Measurements from ENCODE around the gene RIN3. TPM values are rescaled to one million over a fixed set of nuclear protein-coding genes. Genes with fewer than 3 reads are reported as not detected.

RIN3 gene
- total RNA-seq, 4 donors from 2014 or later = 15.1 to 32.3 (median 21.9) TPM

DNA sequence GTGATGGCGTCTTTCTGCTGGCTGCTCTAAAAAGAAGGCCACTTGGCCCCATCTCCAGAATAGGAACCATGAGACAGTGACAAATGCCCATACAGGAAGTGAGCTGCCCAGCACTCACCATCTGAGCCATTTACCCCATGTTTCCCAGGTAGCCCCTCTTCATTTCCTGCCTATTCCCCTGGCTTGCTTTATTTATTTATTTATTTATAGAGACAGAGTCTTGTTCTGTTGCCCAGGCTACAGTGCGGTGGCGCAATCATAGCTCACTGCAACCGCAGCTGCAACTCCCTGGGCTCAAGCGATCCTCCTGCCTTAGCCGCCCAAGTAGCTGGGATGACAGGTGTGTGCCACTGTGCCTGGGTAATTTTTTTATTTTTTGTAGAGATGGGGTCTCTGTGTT is 71.2 kb downstream of the RIN3 start:
- TF ChIP-seq, protein P1, sequence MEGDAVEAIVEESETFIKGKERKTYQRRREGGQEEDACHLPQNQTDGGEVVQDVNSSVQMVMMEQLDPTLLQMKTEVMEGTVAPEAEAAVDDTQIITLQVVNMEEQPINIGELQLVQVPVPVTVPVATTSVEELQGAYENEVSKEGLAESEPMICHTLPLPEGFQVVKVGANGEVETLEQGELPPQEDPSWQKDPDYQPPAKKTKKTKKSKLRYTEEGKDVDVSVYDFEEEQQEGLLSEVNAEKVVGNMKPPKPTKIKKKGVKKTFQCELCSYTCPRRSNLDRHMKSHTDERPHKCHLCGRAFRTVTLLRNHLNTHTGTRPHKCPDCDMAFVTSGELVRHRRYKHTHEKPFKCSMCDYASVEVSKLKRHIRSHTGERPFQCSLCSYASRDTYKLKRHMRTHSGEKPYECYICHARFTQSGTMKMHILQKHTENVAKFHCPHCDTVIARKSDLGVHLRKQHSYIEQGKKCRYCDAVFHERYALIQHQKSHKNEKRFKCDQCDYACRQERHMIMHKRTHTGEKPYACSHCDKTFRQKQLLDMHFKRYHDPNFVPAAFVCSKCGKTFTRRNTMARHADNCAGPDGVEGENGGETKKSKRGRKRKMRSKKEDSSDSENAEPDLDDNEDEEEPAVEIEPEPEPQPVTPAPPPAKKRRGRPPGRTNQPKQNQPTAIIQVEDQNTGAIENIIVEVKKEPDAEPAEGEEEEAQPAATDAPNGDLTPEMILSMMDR (IDR thresholded peaks at IDR 0.05; ENCODE audit: low read depth) = no peak

DNA sequence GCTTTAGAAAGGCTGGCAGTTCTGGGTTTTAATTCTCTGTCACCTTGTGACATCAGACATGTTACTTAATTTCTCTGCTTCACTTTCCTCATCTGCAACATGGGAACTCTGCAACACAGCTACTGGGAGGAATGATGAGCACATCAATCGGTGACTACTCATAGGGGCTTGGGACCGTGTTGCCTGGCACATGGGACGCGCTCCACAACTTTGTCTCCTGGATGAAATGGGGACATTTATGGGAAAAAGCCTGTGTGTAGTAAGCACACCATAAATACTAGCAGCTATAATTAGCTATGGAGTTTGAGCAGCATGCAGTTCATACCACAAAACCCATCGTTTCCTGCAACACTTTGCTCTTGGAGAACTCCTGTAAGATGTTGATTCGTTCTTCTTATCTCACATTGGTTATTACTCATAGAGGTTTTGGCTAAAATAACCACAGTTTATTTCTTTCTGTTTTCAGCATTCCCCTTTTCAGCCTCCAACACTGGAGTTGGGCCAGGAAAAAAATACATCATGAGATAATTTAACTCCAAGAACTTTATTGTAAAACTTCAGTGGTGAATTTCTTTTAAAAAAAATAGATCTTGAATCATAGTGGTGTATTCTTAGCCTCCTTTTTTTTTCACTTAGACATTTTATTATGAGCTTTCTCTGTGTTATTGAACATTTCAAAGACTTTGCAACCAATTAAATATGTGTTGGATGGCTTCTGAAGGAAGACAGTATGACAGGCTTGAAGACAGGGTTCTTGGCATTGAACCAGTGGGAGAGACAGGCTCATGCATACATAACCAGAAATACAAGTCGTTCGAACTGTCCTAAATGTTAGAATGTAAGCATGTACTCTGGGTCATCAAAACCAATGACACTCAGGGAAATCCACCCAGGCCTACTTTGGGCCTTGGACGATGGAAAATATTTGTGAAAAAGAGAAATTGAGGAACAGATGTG is 72.7 kb downstream of the RIN3 start:
- TF ChIP-seq, protein P1 (IDR thresholded peaks at IDR 0.05; ENCODE audit: low read depth) = no peak

DNA sequence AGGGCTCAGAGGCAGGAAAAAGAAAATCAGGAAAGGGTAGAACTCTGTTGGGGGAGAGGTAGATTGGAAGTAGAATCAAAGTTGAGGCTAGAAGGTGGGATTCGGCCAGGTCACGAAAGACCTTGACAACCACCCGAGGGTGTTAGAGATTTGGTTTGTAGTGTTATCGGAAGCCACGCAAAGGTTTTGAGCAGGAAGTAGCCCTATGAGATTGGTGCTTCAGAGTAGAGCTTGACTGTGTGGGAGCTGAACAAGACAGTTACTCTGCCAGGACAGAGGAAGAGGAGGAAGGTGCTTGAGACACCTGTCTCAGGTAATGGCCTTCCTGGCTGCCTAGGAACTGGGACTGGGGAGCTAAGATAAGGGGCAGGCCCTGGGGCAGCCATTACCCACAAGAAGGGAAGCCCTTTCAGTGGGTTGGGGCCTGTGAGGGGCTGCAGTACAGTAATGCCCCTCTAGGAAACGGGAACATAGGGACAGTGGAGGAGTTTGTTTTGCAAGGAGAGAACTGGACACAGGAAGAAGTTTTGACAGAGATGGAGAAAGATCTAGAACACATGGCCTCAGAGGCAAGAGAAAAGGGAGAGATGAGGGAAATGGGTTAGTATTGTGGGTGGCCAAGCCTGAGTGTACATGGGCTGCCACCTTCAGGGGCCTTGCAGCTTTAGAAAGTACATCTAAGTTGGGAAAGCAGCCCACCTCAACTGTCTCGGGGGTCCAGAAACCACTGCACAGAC is 73.5 kb downstream of the RIN3 start:
- TF ChIP-seq, protein P1 (IDR thresholded peaks at IDR 0.05; ENCODE audit: low read depth) = no peak

DNA sequence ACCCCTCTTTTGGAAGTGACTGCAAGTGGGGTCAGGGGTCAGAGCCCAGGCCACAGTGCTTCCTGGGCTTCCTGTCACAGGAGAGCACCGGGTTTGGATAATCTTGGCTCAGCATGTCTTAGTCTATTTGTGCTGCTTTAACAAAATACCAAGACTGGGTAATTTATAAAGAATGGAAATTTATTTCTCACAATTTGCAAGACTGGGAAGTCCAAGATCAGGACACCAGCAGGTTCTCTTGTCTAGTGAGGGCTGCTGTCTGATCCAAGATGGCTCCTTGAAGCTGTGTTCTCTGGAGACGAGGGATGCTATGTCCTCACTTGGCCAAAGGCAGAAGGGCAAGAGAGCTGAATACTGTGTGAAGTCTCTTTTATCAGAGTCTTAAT is 74.1 kb downstream of the RIN3 start:
- TF ChIP-seq, protein P1 (IDR thresholded peaks at IDR 0.05; ENCODE audit: low read depth) = no peak

DNA sequence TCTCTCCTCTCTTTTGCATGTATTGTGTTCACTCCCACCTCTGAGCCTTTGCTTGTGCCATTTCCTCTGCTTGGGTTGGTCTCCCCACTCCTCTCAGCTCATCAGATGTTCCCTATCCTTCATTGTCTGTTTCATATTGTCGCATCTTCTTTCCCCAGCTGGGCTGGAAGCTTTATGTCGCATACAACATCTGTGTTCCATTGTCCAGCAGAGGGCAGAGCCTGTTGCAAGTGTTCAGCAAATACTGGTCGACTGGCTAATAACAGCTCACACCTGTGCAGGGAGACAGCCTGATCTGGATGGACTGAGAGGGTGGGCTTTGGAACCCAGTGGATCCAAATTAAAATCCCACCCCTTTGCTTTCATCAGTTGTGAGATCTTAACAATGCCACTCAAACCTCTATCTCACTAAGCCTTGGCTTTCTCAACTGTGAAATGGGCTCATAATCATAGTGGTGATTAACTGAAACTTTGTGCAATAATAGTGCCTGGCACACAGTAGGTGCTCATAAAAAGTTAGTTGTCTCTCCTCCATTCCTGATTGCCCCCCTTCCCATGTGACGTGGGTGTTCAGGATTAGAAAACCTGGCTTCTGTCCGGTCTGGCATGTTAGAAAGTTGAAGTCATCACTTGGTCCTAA is 75.8 kb downstream of the RIN3 start:
- TF ChIP-seq, protein P1 (IDR thresholded peaks at IDR 0.05; ENCODE audit: low read depth) = no peak

DNA sequence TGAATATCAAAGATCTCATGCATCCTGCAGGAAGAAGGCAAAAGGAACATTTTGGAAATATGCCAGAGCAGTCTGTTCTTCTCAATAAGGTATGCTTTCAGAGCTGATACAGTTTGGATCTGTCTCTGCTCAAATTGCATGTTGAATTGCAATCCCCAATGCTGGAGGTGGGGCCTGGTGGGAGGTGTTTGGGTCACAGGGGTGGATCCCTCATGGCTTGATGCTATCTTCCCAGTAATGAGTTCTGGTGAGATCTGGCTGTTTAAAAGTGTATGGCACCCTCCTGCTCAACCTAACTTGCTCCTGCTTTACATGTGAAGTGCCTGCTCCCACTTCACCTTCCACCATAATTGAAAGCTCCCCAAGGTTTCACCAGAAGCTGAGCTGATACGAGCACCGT is 76.6 kb downstream of the RIN3 start:
- TF ChIP-seq, protein P1 (IDR thresholded peaks at IDR 0.05; ENCODE audit: low read depth) = no peak

DNA sequence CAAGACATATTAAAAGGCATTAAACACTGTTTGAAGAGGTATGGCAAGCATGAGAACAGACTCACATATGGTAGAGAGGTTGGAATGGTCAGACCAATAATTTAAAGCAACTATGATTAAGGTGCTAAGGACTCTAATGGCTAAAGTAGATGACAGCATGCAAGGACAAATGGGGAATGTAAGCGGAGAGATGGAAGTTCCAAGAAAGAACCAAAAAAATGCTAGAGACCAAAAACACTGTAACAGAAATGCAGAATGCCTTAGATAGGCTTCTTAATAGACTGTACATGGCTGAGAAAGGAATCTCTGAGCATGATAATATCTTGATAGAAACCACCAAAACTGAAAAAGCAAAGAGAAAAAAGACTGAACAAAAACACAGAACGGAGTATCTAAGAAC is 77.4 kb downstream of the RIN3 start:
- TF ChIP-seq, protein P1 (IDR thresholded peaks at IDR 0.05; ENCODE audit: low read depth) = no peak
